GM19328 (cell line): ENCODE measurements around the gene MICAL3.

Experiments
- ATAC-seq: cut with Tn5 transposase; IDR thresholded peaks from one replicate; pipeline ENCODE4 v1.9.1; 2021; ENCODE audit warnings: mild to moderate bottlenecking, moderate library complexity; ENCODE audit not compliant: unreplicated experiment

MICAL3 gene

GRCh38 chr22:17974703-17975372, 49.5 kb downstream of the MICAL3 start:
- no peak for ATAC-seq

DNA sequence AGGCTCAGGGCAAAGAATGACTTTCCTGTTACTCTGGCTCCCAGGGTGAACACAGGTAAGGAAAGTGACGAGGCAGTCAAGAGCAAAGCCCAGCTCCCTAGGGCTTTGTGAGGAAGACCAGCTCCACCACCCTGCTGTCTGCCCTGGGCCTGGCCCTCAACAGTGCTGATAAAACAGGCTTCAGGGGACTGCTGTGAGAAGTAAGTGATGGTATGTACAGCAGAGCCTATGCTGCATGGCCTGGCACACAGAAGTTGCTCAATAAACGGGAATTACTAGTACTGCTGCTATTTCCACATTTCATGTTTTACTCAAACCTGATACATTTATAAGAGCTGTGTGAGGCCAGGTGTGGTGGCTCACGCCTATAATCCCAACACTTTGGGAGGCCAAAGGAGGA, 50.3 kb downstream of the MICAL3 start:
- no peak for ATAC-seq

DNA sequence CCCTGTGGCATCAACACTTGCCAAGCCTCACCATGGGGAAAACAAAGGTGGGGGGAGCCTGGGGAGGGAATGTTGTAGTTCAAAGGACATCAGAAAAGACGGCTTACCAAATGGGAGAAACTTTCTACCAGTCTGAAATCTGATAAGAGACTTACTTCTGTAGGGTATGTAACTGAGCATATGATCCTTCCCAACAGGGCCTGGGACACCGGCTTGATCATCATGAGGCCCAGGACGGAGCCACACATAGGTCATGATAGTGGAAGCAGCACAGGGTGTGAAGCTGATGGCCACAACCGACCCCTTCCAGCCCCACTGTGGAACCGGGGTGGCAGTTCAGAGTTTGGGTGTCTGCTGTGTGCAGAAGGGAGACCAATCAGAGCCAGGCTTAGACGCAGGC, 51.1 kb downstream of the MICAL3 start:
- no peak for ATAC-seq

DNA sequence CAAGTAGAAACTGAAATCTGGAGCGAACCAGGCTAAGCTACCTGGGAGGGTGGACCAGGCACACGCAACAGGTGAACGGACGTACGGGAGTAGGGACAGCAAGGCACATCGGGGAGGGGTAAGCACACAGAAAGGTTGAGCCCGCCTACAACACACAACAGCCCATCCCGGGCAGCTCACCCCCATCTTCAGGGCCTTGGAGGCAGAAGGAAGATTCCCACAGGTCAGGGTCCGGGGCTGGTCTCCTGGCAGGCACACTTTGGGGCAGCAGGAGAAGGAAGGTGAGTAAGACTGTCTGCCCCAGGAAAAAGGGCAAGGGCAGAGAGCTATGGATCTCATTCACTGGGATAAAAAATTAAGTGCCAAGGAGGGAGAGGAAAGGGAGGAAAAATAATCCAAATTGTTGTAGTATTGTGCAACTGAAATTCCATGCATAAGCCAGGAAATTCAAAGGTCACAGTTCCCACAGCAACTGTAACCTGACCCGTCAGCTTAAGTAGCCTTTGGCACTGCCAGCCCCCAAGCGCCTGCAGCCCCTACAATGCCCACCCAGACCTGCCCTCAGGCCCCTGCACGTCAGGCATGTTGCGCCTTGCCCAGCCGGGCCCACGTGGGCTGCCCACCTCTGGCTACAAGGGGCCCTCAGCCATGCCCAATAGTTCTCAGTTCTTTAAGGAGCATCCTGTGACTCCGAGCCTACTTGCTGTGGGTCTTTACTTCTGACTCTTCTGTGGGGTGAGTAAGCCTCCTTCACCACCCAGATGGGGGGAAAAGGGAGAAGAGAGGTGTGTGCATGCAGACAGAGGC, 51.8 kb downstream of the MICAL3 start:
- ATAC-seq = no peak

DNA sequence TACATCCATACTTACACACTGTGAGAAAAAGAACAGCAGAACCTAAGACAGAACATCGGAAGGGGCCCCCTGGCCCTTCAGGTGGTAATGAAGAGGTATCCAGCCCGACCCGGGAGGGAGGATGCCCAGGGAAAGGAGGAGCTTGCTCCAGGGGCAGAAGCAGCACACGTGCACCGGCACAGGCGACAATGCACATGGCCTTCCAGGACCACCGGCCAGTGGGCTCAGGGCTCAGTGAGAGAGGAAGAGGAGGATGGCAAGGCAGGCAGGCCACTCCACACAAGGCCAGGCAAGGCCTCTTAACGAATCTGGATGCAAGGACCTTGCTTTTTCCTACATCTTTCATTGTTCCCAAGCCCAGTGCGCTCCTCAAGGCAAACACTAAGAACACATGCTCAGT, 52.6 kb downstream of the MICAL3 start:
- ATAC-seq = no peak

DNA sequence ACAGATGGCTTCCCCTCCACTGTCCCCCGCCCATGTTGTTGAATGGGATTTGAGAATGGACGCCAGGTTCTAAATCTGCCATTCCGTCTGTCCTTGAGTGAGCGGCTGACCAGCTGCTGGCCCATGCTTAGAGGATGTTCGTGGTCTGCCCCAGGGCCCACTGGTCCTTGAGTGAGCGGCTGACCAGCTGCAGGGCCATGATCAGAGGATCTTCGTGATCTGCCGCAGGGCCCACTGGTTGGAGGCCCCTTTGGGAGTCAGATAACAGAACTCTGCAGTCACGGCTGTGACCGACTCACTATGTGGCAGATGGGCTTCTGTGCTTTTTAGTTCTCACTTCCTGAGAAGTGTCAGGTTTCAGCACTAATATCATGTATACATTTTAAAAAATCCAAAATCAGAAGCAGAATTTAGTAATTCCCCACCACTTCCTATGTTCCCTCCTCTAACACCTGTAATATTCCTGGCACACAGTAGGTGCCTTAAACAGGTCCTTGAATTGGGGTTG, 54.1 kb downstream of the MICAL3 start:
- no peak for ATAC-seq

- ATAC-seq = no peak
These were observed 54.7 kb downstream of the MICAL3 start for GRCh38 chr22:17969701-17970113.

DNA sequence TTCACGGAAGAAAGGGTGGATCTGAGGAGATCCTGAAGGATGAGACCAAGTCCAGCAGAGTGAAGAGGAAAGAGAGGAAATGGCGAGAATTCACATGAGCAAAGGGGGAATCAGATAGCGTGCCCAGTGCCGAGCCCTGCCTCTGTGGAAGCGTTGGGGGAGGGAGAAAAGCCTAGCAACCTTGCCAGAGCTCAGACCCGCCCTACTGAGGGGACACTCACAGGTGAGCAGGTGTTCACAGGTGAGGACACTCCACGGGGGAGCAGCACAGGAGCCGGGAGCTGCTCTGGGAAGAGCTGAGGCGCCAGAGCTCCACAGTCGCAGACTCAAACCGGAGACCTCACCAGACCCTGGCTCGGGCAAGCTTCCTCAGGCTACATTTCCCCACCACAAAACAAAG, 56.2 kb downstream of the MICAL3 start:
- no peak for ATAC-seq

DNA sequence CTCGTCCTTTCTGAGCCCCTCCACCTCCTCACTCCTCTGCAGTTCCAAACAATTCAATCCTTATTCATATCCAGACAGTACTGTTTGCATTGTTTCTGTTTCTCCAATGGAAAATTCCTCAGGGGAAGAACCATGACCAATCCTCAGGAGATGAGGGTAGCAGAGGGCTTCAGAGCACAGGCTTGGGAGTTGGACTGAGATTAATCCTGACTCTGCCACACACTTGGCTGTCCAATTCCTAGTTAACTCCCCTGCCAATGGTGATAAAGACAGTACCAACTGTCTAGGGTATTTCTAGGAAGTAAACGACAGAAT, 58.0 kb downstream of the MICAL3 start:
- no peak for ATAC-seq

DNA sequence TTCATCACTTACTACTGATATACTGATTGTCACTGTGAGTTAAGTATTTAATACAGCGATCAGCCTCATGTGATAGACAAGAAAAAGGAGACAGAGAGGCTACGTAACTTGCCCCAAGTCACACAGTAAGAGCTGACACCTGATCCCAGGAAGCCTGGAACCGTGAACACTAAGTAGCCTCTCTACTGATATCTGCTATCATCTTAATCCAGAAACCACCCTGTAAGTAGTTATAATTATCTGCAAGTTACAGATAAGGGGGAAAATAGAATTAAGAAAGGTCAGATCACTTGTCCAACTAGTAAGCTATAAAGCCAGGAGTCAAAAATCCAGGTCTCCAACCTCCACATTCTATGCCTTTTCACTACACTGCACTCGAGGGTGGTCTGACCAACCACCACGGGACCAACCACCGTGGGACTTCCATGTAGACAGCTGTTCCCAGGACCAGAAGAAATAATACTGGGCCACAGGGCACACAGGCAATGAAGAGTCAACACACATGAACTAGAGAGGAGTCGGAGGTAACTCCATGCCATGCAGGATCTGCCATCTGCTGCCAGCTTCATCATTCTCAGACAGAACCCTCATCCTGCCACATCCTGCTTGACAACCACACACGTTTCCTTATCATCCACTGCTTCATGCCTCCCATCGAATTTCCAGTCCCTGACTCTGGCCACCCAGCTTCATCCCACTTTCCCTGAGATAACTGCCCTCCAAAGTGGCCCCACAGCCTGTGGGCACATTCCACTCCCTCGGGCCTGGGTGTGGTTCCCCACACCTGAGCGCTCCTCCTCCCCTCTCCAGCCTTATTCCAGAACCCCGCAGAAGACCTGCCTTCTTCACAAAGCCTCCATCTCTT, 58.6 kb downstream of the MICAL3 start:
- ATAC-seq = no peak

- ATAC-seq = peak; percentile 77
These were observed 59.7 kb downstream of the MICAL3 start for GRCh38 chr22:17964643-17965042.

DNA sequence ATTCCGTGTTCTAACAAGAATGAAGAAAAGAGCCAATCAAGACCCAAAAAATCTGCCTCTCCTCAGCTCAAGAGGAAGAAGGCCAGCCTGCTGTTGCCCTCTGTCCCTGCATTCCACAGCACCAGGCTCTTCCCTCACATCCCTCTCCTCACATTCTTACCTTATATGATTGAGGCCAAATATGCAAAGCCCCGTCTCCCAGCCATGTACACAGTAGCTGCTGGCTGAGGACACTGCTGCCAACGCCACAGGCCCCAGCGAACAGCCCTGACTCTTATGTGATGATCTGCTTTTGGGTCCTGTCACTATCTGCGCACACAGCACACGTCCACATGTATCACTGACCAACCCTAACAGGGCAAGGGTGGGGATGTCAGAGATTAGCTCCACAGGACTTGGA, 60.2 kb downstream of the MICAL3 start:
- ATAC-seq = peak; percentile 28

DNA sequence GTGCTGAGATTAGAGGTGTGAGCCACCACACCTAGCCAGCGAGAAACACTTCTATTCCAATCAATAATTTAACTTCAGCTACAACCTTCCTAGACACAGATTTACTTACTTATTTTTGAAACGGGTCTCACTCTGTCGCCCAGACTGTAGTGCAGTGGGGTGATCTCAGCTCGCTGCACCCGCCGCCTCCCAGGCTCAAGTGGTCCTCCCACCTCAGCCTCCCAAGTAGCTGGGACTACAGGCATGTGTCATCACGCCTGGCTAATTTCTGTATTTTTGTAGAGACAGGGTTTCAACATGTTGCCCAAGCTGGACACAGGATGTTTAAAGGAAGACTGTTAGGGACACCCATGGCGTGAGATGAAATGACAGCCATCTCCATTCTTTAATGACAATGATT, 61.3 kb downstream of the MICAL3 start:
- ATAC-seq = no peak

DNA sequence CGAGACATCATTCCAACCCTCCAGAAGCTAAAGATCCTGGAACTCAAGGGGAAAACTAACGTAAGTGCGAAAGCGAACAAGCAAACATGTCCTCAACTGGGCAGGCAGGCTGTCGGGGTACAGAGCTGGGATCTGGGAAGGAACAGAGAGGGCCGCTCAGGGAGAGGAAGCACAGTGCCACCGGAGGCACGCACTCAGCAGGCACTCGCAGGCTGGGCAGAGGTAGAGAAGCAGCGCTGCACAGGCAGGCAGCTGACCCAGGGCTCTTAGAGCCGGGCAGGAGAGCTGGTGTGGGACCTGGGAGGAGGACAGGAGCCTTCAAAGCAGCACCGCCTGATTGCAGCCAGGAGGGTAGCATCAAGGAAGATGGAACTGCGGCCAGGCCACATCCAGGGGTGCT, 62.2 kb downstream of the MICAL3 start:
- no peak for ATAC-seq

DNA sequence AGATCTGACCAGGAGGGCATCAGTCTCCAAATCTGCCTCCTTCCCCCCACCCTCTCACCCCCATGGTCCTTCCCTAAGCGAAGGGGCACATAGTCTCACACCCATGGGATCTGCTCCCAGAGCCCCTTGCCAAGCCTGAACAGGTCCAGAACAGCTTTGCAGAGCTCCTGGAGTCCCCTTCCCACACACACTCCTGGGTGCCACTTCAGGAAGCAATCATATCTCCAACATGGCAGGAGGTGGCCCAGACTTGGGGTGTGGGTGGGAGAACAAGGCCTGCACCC, 63.0 kb downstream of the MICAL3 start:
- no peak for ATAC-seq

DNA sequence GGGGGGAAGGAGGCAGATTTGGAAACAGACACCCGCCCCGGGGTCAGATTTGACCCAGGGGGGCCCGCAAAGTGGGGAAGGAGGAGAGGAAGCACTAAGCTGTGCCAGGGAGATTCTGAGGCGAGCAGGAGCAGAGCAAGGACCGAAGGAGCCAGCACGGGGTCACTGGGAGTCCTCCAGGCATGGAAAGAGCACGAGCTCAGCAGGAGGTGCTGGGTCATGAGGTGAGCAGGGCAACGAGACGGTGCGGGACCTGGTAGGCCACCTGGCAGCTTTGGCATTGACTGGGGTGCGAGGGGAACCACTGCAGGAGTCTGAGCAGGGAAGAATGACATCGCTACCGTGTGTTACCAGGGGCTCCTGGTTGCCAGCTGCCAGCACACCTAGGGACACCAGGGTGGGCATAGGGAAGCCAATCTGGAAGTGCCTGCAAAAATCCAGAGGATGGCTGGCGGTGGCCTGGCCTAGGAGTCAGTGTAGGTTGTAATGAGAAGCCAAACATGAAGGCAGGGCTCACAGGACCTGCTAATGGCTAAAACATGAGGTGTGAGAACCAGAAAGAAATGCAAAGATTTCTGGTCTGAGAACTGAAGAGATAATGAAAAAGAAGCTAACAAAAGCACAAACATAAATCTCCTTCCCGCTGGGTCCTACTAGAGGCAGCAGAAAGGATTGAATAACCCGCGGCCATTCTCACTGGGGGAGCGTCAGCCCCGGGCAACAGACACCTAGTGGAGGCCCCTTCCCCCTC, 63.5 kb downstream of the MICAL3 start:
- no peak for ATAC-seq

GRCh38 chr22:17960011-17960410, 64.3 kb downstream of the MICAL3 start:
- no peak for ATAC-seq

- no peak for ATAC-seq
These were observed 66.2 kb downstream of the MICAL3 start for GRCh38 chr22:17958166-17958565.

- no peak for ATAC-seq
These were observed 66.7 kb downstream of the MICAL3 start for GRCh38 chr22:17957693-17958092.

DNA sequence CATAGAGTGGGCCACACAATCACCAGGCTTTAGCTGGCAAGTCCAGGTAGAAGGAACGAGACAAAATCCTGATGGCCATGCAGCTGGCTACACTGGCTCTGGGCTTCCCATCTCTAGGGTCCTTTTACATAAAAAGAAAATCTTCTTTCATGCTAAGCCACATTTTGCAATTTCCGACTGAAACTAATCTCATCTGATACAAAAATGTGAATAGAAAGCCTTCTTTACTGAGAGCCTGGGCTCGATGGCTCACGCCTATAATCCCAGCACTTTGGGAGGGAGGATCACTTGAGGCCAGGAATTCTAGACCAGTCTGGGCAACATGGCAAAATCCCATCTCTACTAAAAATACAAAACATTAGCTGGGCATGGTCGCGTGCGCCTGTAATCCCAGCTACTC, 67.2 kb downstream of the MICAL3 start:
- ATAC-seq = no peak

DNA sequence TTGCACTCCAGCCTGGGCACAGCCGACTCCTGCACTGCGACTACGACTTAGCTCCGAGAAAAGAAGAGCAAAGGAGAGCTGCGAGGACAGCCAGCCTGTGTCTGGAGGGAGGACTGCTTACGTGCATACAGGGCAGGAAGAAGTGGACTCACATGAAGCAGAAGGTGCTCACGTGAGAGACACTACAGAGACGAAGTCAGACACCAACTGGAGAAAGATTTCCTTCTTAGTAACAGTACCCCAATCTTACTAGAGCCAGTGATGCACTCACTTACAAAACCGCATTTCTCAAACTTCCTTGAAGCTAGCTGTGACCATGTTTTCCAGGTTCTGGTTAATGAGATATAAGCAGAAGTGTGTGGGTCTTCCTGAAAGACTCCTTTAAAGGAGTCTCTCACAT, 67.7 kb downstream of the MICAL3 start:
- ATAC-seq = no peak
